A549 (cell line): ENCODE measurements around the gene DHRS3.

Source experiments
- POLR2A ChIP-seq: IDR thresholded peaks from 2 replicates; pipeline ENCODE4 v1.6.1; 2012; ENCODE audit warnings: mild to moderate bottlenecking, low read length
- TF ChIP-seq, protein P1 (sequence below): fragments of >200 bp; sonication (Bioruptor Twin); formaldehyde crosslinking; IDR thresholded peaks from 3 replicates; pipeline ENCODE4 v1.5.1; 2016

DNA sequence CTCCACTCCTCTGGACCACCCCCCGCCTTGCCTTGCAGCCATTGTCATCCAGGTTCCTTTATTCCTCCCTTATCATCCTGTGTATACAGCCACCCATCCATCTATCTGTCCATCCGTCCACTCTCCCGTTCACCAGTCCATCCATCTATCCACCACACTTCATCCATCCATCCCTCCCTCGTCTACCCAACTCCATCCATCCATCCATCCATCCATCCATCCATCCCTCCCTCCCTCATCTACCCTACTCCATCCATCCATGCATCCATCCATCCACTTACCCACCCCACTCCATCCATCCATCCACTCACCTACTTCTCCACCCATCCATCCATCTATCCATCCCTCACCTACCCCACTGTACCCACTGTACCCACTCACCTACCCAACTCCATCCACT lies 35.4 kb downstream of the DHRS3 start:
- TF ChIP-seq, protein P1, sequence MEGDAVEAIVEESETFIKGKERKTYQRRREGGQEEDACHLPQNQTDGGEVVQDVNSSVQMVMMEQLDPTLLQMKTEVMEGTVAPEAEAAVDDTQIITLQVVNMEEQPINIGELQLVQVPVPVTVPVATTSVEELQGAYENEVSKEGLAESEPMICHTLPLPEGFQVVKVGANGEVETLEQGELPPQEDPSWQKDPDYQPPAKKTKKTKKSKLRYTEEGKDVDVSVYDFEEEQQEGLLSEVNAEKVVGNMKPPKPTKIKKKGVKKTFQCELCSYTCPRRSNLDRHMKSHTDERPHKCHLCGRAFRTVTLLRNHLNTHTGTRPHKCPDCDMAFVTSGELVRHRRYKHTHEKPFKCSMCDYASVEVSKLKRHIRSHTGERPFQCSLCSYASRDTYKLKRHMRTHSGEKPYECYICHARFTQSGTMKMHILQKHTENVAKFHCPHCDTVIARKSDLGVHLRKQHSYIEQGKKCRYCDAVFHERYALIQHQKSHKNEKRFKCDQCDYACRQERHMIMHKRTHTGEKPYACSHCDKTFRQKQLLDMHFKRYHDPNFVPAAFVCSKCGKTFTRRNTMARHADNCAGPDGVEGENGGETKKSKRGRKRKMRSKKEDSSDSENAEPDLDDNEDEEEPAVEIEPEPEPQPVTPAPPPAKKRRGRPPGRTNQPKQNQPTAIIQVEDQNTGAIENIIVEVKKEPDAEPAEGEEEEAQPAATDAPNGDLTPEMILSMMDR = no peak
- TF ChIP-seq POLR2A = no peak
